ENCODE measurements around the gene ZBTB39. TPM values are rescaled to one million over a fixed set of nuclear protein-coding genes. Genes with fewer than 3 reads are reported as not detected.
"Not testable (repeated sequence)": the region's sequence is repeated elsewhere in the genome, so short reads cannot be mapped to it uniquely, and the experiment has no call there.

The ZBTB39 gene
- polyA plus RNA-seq, 6 donors from 2014 or later, result 2.0 to 4.8 (median 2.6) TPM

- H3K9me3 Mint-ChIP-seq; H3K27me3 Mint-ChIP-seq; H3K36me3 Mint-ChIP-seq; ATAC-seq (ENCODE audit: low read depth in 2 of 2); H3K4me1 Mint-ChIP-seq; DNase-seq: not testable (repeated sequence)
- H3K4me3 Mint-ChIP-seq, result peak overlapping the region in 1 of 8 donors; percentile 15
- H3K27ac Mint-ChIP-seq, result peak overlapping the region in 2 of 6 donors; percentile 37 to 69
These were observed 16.0 kb upstream of the ZBTB39 start for GRCh38 chr12:57022324-57022723.

GRCh38 chr12:57019983-57020719 lies 13.8 kb upstream of the ZBTB39 start:
- no peak for DNase-seq
- ATAC-seq (ENCODE audit: low read depth in 2 of 2), result no peak
- H3K27ac Mint-ChIP-seq, result peak overlapping the region in 2 of 6 donors; percentile 87 to 97
- no peaks in the 10 kb centered on the region for H3K9me3 Mint-ChIP-seq
- peaks cover 0 to 6% (median 5%) of the 10 kb centered on the region in 3 donors for H3K4me1 Mint-ChIP-seq
- H3K4me3 Mint-ChIP-seq, result peak overlapping the region in 3 of 8 donors; percentile 38 to 56 (median 41)
- H3K27me3 Mint-ChIP-seq, result peaks cover 1 to 5% (median 5%) of the 10 kb centered on the region in 3 donors
- no peaks in the 10 kb centered on the region for H3K36me3 Mint-ChIP-seq

- Mint-ChIP-seq H3K36me3 (no peaks in the 10 kb centered on the region), H3K4me3 (no peak overlapping the region), H3K27ac (peak overlapping the region in 1 of 6 donors; percentile 11), H3K4me1 (peaks cover 0 to 6% (median 5%) of the 10 kb centered on the region in 3 donors), H3K9me3 (no peaks in the 10 kb centered on the region), H3K27me3 (peaks cover 4 to 18% (median 17%) of the 10 kb centered on the region in 3 donors)
- DNase-seq, result no peak
- ATAC-seq (ENCODE audit: low read depth in 2 of 2), result no peak
These were observed 12.6 kb upstream of the ZBTB39 start for GRCh38 chr12:57018906-57019305.

GRCh38 chr12:57018353-57018752 lies 12.0 kb upstream of the ZBTB39 start:
- H3K4me3 Mint-ChIP-seq; H3K4me1 Mint-ChIP-seq; H3K36me3 Mint-ChIP-seq; ATAC-seq (ENCODE audit: low read depth in 2 of 2); H3K27ac Mint-ChIP-seq; DNase-seq; H3K9me3 Mint-ChIP-seq: not testable (repeated sequence)
- H3K27me3 Mint-ChIP-seq, result peaks cover 4 to 23% (median 21%) of the 10 kb centered on the region in 3 donors

GRCh38 chr12:57016348-57016747 lies 10.0 kb upstream of the ZBTB39 start, which contains the start of gene TAC3:
Gene TAC3 (minus strand): TSS chr12:57016529. CDS start chr12:57015797, 732 bp downstream.
- H3K27ac Mint-ChIP-seq, result no peak within 1 kb of the TSS
- no peak for ATAC-seq (ENCODE audit: low read depth in 2 of 2)
- no peak for DNase-seq
- no peak within 1 kb of the TSS for H3K4me3 Mint-ChIP-seq
- peaks cover 4 to 26% (median 21%) of the 10 kb centered on the region in 3 donors for H3K27me3 Mint-ChIP-seq
- H3K4me1 Mint-ChIP-seq, result peaks cover 5 to 13% (median 12%) of the 10 kb centered on the region in 3 donors
- no peaks in the 10 kb centered on the region for H3K9me3 Mint-ChIP-seq
- H3K36me3 Mint-ChIP-seq, result no peaks in the 10 kb centered on the region

GRCh38 chr12:57012600-57013465 lies 6.5 kb upstream of the ZBTB39 start:
- peak overlapping the region in 2 of 6 donors; percentile 8 to 72 for H3K27ac Mint-ChIP-seq
- peaks cover 4 to 26% (median 21%) of the 10 kb centered on the region in 3 donors for H3K27me3 Mint-ChIP-seq
- DNase-seq, result no peak
- peaks cover 5 to 13% (median 7%) of the 10 kb centered on the region in 3 donors for H3K4me1 Mint-ChIP-seq
- ATAC-seq (ENCODE audit: low read depth in 2 of 2), result peak in 1 of 2 donors; percentile 50
- no peaks in the 10 kb centered on the region for H3K36me3 Mint-ChIP-seq
- H3K9me3 Mint-ChIP-seq, result no peaks in the 10 kb centered on the region
- H3K4me3 Mint-ChIP-seq, result no peak overlapping the region

DNA sequence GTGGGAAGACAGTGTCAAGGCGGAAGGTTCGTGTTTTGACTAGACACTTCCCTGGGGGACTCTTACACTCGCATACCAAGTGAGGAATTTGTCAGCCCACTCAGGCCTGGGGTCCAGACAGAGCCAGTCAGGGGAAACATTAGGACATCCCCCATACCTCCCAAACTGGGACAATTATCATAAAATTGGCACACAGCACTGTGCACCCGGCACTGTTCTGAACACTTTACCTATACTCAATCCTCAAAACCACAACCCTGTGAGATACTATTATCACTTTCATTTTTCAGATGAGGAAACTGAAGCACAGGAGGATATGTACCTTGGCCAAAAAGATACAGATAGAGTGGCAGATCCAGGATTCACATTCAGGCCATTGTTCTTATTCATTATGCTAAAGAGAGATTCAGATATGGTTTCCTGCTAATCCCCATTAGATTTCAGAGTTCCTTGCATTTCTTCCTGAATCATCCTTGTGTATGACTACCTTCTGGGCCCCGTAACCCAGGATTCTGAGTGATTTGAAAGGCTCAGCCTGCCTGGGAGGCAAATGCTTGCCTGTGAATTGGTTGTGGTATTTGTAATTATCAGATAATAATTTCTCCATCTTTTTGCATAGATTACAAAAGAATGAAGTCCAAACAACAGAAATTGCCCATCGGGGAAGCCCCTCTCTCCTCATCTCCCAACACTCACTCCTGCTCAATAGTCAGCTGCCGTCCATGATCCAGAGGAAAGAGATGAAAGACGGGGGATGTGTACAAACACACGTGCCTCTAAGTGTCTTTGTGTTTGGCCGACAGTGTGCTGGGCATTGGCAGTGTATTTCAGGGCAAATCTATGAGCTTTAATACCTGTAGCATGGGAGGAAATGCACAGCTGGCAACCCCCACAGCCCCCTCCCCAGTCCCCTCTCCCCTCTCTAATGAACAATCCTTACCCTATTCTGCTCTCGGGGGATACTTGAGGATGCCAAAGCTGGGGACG lies 5.4 kb upstream of the ZBTB39 start:
- H3K4me1 Mint-ChIP-seq, result peaks cover 10 to 19% (median 14%) of the 10 kb centered on the region in 3 donors
- H3K36me3 Mint-ChIP-seq, result no peaks in the 10 kb centered on the region
- no peaks in the 10 kb centered on the region for H3K9me3 Mint-ChIP-seq
- DNase-seq, result no peak
- peak overlapping the region in 1 of 6 donors; percentile 44 for H3K27ac Mint-ChIP-seq
- H3K4me3 Mint-ChIP-seq, result no peak overlapping the region
- no peak for ATAC-seq (ENCODE audit: low read depth in 2 of 2)
- H3K27me3 Mint-ChIP-seq, result peaks cover 4 to 26% (median 21%) of the 10 kb centered on the region in 3 donors

DNA sequence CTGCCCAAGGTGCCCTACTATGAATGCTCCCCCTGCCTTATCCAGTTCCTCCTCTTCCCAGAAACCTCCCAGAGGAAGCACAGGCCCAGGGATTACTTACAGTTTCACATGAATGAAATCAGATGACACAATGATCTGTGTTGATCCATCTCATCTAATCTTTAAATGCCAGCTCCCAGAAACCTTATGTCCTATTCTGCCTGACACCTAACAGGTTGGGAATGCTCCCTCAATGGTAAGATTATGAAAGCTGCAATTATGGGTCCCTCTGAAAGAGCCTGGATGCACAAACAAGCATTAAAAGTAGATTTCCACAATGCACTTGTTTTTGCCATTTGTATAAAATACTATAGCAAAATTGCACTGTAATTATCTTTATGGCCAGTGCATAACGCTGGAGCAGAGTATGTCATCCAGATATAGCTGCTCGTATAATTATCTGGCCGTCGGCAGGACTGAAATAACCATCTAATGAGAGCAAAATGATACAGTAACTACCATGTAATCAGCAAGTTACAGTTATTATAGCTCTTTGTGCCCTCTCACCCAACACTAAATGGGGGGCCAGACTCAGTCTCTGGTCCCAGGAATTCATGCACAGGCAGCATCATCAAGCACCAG lies 4.4 kb upstream of the ZBTB39 start:
- peaks cover 14 to 24% (median 17%) of the 10 kb centered on the region in 3 donors for H3K4me1 Mint-ChIP-seq
- peak overlapping the region in 1 of 8 donors; percentile 1 for H3K4me3 Mint-ChIP-seq
- no peaks in the 10 kb centered on the region for H3K9me3 Mint-ChIP-seq
- no peak for DNase-seq
- ATAC-seq (ENCODE audit: low read depth in 2 of 2), result no peak
- H3K36me3 Mint-ChIP-seq, result no peaks in the 10 kb centered on the region
- H3K27ac Mint-ChIP-seq, result no peak overlapping the region
- H3K27me3 Mint-ChIP-seq, result peaks cover 4 to 26% (median 21%) of the 10 kb centered on the region in 3 donors

- Mint-ChIP-seq H3K27me3 (peaks cover 3 to 19% (median 16%) of the 10 kb centered on the region in 3 donors), H3K4me1 (peaks cover 20 to 30% (median 24%) of the 10 kb centered on the region in 3 donors), H3K27ac (peak overlapping the region in 1 of 6 donors; percentile 10), H3K9me3 (no peaks in the 10 kb centered on the region), H3K4me3 (no peak overlapping the region), H3K36me3 (no peaks in the 10 kb centered on the region)
- DNase-seq (no peak), ATAC-seq (ENCODE audit: low read depth in 2 of 2) (no peak)
These were observed 3.7 kb upstream of the ZBTB39 start for GRCh38 chr12:57009949-57010626.

- H3K27ac Mint-ChIP-seq, result no peak overlapping the region
- peaks cover 7% of the 10 kb centered on the region in 2 donors for H3K36me3 Mint-ChIP-seq
- peaks cover 28 to 39% (median 38%) of the 10 kb centered on the region in 3 donors for H3K4me1 Mint-ChIP-seq
- DNase-seq (peak; percentile 32), ATAC-seq (ENCODE audit: low read depth in 2 of 2) (no peak)
- no peaks in the 10 kb centered on the region for H3K9me3 Mint-ChIP-seq
- H3K27me3 Mint-ChIP-seq, result peaks cover 0 to under 1% (median 0%) of the 10 kb centered on the region in 3 donors
- H3K4me3 Mint-ChIP-seq, result peak overlapping the region in 3 of 8 donors; percentile 36 to 90 (median 87)
These were observed 1.8 kb upstream of the ZBTB39 start for GRCh38 chr12:57008178-57008577.

GRCh38 chr12:57006809-57007475 lies 596 bp upstream of the ZBTB39 start:
- Mint-ChIP-seq H3K4me1 (peaks cover 23 to 40% (median 38%) of the 10 kb centered on the region in 3 donors), H3K27me3 (no peaks in the 10 kb centered on the region), H3K36me3 (peaks cover 7% of the 10 kb centered on the region in 2 donors), H3K27ac (peak overlapping the region in 5 of 6 donors; percentile 49 to 85 (median 75)), H3K9me3 (no peaks in the 10 kb centered on the region), H3K4me3 (peak overlapping the region; percentile 79 to 92 (median 86))
- ATAC-seq (ENCODE audit: low read depth in 2 of 2) (peak in 1 of 2 donors; percentile 6), DNase-seq (no peak)
